ENCODE data around the gene HMGN2.

GRCh38 chr1:26493267-26493666 lies 21.0 kb downstream of the HMGN2 start:
- TF ChIP-seq POLR2A (IDR thresholded peaks at IDR 0.05) = no peak
- TF ChIP-seq, protein P1, sequence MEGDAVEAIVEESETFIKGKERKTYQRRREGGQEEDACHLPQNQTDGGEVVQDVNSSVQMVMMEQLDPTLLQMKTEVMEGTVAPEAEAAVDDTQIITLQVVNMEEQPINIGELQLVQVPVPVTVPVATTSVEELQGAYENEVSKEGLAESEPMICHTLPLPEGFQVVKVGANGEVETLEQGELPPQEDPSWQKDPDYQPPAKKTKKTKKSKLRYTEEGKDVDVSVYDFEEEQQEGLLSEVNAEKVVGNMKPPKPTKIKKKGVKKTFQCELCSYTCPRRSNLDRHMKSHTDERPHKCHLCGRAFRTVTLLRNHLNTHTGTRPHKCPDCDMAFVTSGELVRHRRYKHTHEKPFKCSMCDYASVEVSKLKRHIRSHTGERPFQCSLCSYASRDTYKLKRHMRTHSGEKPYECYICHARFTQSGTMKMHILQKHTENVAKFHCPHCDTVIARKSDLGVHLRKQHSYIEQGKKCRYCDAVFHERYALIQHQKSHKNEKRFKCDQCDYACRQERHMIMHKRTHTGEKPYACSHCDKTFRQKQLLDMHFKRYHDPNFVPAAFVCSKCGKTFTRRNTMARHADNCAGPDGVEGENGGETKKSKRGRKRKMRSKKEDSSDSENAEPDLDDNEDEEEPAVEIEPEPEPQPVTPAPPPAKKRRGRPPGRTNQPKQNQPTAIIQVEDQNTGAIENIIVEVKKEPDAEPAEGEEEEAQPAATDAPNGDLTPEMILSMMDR (IDR thresholded peaks at IDR 0.05) = no peak

Measured in sigmoid colon (tissue), 3 donors.